GM19035 (cell line): ENCODE results near the gene TMEM272.

ENCODE experiments used
- ATAC-seq: cut with Tn5 transposase; IDR thresholded peaks from one replicate; pipeline ENCODE4 v1.9.1; 2021; ENCODE audit not compliant: unreplicated experiment

Gene TMEM272

DNA sequence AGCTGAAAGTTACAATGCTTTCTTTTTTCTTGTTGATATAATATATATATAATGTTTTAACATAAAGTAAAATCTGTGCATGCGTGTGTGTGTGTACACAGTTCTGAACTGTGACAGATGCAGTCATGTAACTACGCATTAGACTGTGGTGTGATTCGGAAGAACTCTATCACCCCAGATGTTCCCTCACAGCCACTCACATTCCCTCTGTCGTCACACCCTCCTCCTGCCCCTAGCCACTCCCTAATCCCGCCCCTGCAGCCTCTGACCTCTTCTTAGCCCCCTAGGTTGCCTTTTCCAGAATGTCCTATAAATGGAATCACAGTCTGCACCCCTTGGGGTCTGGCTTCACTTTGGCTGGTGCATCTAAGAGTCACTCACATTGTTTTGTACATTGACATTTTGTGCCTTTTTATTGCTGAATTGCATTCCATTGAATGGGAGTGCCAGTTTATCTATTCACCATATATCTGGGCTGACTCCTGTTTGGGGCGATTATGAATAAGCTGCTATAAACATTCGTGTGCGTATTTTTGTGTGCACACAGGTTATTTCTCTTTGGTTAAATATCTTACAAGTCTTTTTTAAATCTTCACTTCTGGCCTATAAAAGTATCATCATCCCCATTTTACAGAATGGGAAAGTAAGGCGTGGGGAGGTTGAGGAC lies 61.4 kb downstream of the TMEM272 start:
- no peak for ATAC-seq

DNA sequence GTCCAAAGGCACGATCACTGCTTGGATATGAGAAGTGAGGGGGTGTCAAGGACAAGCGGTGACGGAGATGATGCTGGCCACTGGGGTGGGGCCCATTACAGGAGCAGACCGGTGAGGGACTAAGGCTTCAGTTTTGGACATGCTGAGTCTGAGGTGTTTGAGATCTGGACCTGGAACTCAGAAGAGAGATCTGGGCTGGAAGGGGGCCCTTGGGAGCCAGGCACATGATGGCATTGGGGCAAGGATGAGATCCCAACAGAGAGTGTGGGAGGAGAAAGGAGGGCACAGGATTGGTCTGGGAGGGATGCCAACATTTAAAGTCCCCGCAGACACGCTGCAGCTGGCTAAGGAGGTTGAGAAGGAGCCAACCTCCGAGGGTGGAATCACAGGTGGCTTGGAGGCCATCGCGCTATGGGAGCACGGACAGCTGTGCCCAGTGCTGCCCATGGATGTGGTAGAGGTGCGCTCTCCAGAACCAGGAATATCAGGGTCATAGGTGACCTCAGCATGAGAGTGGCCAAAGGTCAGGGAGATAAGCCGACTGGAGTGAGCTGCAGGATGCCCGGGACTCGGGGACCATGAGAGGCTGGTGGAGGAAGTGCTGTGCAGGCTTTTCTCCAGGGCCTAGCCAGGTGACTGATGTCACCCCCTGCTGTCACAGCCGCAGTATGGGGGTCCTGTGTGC lies 62.8 kb downstream of the TMEM272 start:
- ATAC-seq: no peak

DNA sequence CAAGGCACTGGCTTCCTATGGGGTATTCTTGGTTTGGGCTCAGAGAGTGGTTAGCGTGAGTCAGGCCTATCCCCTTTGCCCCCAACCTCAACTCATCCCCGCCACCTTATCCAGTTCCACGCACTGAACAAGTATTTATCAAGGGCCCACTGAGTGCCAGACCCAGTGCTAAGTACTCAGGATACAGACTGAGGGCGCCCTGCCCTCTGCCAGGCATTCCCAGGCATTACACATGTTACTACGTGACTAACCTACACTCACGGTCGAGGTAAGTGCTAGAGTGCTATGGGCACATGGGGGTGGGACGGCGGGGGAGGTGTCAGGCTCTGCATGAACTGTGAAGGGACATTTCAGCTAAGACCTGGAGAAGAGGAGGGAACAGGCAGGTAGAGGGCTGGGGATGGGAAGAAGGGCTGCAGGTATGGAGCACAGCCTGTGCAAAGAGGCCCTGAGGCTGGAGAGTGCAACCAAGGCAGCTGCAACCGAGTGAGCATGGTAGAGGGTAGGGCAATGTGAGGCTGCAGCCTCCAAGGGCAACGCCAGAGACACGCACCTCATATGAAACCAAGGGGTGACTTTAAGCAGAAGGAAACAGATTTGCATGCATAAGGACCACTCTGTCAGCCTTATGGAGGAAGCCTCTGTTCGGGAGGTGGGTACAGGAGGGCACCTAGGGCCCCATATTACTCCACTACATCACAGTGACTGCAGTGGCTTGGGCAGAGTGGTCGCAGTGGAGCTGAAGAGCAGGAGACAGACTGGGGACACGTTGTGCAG lies 63.5 kb downstream of the TMEM272 start:
- no peak for ATAC-seq

DNA sequence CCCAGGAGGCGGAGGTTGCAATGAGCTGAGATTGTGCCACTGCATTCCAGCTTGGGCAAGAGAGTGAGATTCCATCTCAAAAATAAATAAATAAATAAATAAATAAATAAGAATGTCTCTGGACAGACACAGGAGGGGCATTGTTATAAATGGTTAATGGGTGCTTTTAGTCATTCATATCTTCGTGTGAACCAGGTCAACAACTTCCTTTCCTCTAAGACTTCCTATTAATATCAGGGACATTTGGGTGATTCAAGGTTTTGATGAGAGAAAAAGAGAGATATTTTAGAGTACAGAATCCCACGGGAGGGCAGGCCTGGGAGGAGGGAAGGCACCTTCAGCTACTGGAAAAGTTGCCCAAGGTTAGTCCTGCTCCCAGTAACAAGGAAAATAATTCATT lies 64.9 kb downstream of the TMEM272 start:
- ATAC-seq: no peak

DNA sequence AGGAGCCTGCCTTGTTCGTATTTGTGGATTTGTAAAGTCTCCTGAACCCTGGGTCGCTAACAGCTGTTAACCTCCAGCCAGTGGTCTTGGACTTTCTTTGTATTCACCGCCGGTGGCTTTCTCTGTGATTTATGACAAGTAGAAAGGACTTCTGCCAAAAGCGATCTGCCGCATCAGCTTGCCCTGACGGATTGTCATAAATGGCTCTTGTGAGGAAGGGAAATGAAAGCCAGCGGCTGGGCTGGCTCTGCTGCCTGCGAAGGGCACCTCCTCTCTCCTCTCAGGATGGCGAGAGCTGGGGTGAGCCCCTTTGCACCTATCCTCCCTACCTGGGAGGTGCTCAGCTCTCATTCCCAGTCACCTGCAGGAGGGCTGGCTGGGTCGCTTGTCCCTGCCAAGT lies 66.6 kb downstream of the TMEM272 start:
- ATAC-seq: no peak

DNA sequence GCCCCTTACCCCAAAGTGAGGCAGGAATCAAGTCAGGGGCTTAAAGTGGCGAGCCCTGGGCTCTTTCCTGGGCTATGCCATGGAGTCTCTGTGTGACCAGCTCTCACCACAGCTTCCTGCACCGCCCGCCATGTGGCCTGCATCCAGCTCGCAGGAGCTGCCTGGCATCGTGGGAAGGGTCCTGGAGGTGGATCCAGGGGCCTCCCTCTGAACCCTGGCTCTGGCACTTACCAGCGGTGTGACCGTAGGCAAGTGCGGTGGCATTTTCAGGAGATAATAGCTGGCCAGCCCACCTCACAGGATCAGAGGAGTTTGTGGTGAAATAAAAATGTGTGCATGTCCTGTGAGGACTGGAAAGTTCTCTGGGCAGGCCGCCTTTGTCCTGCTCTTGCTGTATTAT lies 67.1 kb downstream of the TMEM272 start:
- no peak for ATAC-seq

DNA sequence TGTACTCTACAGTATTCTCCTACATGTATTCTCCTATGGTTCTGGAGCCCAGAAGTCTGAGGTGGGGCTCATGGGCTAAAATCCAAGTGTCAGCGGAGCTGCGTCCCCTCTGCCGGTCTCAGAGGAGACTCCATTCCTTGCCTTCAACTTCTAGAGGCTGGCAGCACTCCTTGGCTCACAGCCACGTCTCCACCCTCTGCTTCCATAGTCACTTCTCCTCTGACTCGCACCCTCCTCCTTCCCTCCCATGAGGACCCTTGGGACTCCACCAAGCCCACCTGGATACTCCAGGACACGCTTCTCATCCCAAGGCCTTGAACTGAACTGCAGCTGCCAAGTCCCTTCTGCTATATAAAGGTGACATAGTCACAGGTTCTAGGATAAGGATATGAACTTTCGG lies 68.8 kb downstream of the TMEM272 start:
- ATAC-seq: no peak

DNA sequence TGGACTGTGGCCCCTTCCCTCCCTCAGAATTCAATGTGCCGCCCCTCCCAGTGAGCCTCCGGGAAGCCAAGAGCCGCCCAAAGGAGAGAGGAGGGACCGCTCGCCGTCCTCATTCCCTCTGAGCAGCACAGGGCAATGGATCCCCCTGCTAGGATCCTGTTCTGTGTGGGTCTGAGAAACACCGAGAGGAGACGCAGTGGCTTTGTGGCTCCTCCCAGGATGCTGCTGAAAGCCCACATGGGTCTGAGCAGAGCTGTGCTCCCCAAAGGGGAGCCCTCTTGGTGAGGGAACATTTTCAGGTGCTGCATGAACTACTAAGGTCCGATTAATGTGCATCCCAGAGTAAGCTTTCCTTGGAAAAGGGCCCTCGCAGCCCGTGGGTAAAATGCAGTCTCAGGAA lies 71.5 kb downstream of the TMEM272 start:
- ATAC-seq: no peak

DNA sequence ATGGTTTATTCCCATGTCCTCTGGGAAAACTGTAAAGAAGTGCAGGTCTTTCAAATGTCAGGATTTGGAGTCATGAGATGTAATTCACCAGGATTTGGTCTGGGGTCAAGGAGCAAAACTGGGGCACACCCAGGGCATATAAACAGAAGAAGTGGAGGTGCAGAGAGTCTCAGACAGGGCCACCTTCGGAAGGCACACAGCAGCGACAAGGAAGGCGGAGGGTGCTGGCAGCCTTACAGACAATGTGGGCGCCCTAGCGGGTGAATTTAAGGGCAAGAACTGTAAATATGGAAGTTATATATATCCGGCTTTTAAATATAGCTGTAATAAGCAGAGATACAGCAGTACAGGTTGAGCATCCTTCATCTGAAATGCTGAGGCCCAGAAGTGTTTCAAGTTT lies 72.2 kb downstream of the TMEM272 start:
- ATAC-seq: no peak

DNA sequence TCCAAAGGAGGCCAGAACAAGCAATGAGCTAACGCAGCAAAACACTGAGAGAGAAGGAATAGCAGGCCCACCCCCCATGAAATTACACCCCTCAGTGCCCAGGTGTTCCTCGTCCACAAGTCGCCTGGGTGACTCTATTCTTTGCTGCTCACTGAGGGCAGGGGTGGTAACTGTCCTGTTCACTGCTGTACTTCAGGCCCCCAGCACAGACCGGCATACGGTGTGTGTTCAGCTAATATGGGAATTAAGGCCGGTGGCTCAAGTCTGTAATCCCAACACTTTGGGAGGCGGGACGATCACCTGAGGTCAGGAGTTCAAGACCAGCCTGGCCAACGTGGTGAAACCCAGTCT lies 72.9 kb downstream of the TMEM272 start:
- ATAC-seq: no peak

DNA sequence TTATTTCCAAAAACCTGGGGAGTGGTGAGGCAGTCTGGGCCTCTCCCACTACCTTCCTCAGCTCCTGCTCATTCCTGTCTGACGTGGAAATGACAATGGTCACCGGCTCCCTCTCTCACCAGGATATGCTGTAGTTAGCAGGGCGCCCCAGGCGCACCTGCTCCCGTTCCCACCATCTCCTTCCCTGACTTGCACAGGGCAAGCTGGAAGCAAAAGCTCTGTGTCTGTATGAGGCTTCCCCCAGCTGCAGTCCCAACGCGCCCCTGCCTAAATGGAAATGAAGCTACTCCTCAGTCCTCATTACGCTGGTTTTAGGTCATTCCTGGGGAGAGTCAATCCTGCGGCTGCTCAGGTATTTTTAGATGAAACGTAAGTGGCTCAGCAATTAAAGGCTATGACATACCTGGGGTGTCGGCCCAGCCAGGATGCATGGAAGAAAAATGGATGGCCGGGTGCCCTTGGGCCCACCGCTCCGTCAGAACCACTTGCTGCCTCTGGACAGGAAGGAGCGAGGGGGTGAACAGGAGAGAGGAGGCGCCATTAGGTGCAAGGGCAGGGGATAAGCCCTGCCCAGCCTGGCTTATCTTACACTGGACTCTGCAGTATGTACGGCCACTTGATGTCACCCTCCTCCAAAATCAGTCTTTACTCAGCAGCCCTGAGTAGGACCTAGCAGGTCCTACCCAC lies 73.4 kb downstream of the TMEM272 start:
- ATAC-seq: no peak

DNA sequence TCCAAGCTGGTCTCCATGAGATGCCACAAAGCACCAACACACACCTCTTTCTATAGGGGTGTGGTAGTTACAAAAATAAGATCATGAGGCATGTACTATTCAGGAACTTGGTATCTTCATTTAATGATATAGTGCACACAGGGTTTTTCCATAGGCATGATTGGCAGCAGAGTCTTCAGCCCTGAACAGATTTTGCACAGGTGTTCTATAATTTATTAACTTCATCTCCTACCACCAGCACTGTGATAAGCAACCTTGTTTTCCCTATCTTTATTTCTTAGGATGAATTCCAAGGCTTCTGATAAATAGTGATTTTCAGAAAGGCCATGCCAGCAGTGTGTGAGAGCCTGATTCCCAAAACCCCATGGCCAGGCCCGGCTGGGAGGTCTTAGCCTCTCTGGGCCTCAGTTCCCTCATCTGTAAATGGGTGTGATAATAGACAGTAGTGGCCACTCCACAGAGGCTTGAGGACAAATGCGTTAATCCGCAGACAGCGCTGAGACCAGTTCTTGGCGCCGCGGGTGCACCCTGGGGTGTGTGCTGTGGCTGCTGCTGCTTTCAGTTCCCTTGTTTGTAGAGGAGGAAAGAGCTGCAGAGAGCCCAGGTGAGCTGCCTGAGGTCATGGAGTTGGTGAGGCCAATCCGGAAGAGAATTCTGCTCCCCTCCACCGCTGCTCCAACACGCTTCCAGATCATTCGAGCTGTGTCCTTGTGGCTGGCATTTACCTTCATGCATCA lies 74.1 kb downstream of the TMEM272 start:
- ATAC-seq: no peak

DNA sequence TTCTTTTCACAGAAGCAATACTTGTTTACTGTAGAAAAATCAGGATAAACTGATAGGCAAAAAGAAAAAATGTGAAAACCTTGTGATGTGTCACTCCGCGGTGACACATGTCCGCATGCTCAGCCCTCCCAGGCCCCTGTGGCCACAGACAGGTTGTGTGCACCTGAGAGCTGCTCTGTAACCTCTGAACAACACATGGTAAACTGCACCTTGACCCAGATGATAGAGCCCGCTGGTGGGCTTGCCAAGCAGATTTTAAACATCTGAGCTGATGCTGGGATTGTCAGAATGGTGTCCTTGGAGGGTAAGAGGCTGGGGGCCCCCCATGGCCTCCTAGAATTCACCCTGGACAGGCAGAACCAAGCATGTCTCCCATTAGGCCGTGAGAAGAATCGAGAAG lies 74.8 kb downstream of the TMEM272 start:
- no peak for ATAC-seq

DNA sequence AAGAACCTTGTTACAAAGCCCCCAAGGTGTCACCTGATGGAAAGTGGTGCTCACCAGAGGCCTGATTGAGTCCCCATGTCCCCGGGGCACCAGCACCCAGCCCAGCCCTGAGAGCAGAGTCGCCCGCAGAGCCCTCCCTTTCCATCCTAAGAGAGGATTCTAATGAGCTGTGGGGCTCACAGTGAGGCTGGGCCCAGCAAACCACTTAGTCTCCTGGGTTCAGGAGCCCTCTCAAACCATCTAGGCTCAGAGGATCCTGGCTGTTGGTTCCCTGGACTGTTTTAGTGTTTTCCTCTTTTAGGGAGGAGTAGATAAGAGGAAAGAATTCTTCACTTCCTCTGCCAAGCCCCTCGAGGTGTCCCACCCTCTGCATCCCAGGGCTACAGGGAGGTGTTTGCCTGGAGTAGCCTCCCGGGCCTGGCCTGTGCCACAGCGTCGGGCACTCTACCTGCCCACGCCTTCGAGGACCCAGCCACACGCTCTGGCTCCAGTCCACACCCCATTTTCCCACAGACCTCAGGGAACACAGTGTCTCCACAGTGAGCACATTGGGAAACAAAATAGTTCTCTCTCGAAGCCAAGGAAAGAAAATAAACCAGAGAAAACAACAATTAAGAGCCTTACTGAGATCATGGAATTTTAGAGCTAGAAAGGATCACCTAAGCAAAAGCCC lies 75.4 kb downstream of the TMEM272 start:
- no peak for ATAC-seq

DNA sequence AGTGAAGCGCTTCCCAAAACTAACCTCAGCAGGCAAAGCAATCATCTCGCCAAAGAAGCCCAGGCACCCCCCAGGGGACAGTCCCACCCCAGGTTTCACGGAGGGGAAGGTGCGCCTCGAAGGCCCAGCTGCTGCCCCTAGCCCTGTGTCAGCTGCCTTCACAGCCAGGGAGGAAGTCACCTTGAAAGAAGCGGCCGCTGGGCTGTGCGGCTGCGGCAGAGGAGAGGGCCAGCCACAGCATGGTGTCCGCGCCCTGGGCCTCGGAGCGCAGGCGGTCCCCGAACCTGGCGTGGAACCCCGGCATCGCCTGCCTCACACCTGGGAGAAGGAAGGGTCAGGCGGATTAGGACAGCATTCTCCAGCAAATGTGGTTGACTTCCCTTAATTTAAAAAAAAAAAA lies 76.0 kb downstream of the TMEM272 start:
- ATAC-seq: no peak

DNA sequence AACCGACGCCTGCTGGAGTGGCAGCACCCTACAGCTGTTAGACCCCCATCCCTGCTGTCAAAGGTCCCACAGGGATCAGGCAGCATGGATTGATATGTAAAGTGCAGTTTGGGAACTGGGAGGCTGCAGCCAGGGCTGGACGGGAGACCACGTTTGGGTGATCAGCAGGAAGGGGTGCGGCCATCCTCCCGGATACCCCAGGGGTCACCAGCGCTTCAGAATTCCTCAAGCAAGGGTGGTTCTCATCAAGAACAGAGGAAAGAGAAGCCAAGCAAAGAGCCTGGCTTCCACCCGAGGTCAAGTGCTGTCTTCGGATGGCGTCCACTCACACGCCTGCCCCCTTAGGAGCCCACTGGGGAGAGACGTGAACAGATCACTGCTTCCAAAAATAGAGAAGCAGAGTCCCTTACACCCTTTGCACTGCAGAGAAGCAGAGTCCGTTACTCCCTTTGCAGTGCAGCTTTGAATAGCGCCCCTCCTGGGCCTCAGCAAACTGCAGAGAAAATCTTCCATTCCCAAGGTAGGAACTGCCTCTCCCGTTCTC lies 76.5 kb downstream of the TMEM272 start:
- ATAC-seq: no peak

DNA sequence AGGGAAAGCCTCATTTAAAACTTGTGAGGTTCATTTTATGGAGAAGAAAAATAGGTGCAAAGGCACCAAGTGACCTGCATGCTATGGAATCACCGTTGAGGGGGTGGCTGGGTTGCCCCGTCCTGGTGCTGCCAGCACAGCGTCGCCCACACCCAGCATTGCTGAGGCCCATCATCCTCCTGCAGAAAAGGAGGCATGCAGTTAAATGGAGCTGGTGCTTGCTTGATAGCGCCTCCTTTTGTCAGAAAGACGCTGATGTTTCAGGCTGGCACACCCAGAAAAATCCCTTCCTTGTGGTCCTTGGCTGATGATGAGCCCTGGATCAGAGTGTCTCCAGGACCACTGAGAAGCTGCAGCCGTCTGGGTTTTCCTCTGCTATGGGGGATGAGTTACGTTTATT lies 77.9 kb downstream of the TMEM272 start:
- ATAC-seq: no peak

DNA sequence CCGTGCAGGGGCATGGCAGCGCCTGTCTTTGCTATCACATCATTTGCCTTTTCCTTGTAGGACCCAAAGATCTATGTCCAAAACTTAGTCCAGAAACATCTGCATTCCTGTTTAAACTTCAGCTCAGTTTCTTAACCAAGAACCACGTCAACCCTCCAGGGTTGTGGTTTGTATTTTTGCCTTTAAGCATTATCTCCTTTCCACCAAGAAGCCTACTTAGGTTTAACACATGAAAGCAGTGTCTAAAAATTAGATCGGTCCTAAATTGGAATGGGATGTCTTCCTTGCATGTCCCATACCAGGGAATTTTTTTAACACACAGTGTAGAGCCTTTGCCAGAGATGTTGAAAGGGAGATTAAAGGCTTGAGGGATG lies 79.8 kb downstream of the TMEM272 start:
- no peak for ATAC-seq

DNA sequence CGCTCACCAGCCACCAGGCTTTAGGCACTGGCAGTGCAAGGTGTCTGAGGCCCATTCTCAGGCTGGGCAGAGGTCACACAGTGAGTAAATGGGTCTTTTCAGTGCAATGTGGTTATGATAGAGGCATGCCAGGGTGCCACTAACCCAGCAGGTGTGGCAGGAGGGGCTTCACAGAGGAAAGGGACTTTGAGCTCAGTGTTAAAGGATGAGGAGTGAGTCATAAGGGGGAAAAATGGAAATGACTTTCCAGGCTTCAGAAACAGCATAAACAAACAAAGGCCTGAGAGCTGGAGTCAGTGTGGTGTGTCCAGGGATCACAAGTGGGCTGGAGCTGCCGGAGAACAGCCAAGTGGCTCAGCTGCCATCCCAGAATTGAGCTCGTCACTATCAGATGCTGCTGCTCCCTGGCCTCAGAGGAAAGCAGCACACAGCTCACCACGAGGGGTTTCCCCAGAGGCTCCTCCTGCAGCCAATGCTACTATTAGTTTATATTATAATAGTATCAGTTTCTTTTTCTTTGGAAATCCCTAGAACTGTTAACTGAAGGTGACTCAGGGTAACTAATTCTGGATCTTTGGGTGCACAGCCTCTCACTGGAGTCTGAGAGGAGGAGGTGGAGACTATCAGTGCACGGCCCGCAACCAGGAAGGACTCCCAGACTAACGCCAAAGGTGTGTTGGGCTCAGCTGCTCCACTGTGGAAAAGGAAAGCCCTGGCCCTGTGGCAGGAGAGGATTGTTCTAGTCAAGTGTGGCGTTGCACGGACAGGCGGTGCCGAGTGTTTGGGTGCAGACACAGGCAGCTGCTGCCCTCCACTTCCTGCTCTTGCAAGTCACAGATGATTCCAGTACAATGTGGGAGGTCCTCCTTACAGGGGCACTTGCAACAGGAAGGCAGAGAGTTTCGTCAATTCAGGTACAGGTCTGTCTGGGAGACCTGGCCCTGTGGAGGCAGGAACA lies 80.5 kb downstream of the TMEM272 start:
- ATAC-seq: peak; percentile 93
